Breast epithelium (tissue), 3 donors: ENCODE data around the gene ATP2B2.

Source experiments
- CTCF ChIP-seq, 3 donors: fragments of 450-650 bp; IDR thresholded peaks; one replicate each; pipeline ENCODE4 v1.5.1; 2016 to 2017; ENCODE audit warnings: antibody characterized with exemption in 3 of 3, mild to moderate bottlenecking in 3 of 3, moderate library complexity in 3 of 3
- POLR2AphosphoS5 ChIP-seq, 3 donors: sonication (generic); formaldehyde crosslinking; IDR thresholded peaks; one replicate each; pipeline ENCODE4 v1.6.1; 2017; ENCODE audit warnings: antibody characterized with exemption in 3 of 3

DNA sequence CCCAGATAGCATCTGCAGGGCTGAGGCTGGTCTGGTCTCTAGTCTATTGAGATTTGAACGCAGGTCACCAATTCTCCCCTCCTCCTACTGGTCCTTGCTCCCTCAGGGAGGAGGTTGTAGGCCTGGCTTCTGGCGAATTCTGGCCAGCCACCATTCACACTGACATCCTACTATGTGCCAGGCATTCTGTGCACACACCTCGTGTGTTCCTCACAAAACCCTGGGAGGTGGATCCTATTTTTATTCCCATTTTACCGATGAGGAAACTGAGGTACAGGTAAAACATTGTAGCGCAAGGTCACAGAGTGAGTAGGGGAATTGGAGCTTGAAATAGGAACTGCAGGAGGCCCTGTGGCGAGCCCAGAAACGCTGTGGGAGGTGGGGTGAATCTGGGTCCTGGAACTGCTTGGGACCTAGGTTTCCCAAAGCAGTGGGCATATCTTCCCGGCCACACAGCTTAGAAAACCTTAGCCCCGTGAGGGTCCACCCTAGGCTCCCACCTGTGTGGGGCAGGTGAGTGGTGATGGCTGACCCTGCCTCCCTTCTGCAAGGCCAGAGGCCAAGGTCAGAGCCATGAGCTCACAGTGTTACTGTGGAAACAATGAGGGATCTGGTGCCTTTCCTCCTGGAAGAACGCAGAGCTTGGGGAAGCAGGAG is 4.8 kb upstream of the ATP2B2 start:
- TF ChIP-seq CTCF (IDR thresholded peaks at IDR 0.05): no peak
- no peak for TF ChIP-seq POLR2AphosphoS5 (IDR thresholded peaks at IDR 0.05)
